ENCODE results near the gene FKBP5.

- TF ChIP-seq CTCF (IDR thresholded peaks at IDR 0.05; ENCODE audit: borderline replicate concordance, extremely low read depth, low read length, poor library complexity, severe bottlenecking) (no peak), EZH2 (IDR thresholded peaks at IDR 0.05; ENCODE audit: borderline replicate concordance, low read depth, low read length, severe bottlenecking) (no peak)
These were observed 46.7 kb upstream of the FKBP5 start for GRCh38 chr6:35735452-35735851.

All from DND-41 (cell line).